ENCODE data around the gene KRT76.

The KRT76 gene

GRCh38 chr12:52800259-52800917 is 23.2 kb upstream of the KRT76 start:
- Histone ChIP-seq H3K27ac (ENCODE audit: low read length) (no peak overlapping the region), H4K20me1 (ENCODE audit: insufficient read depth, low read length) (0 out of 2 replicates have a peak, but pooled peaks cover 2% of the 10 kb centered on the region), H3K4me1 (ENCODE audit: insufficient read depth, low read length) (no peaks in the 10 kb centered on the region), H3K79me2 (ENCODE audit: insufficient read depth, low read length) (no peaks in the 10 kb centered on the region), H3K9ac (ENCODE audit: low read depth, low read length) (no peak overlapping the region), H3K27me3 (ENCODE audit: insufficient read depth, low read length, poor library complexity) (no peaks in the 10 kb centered on the region), H3K9me3 (ENCODE audit: insufficient read depth, low read length, severe bottlenecking) (no peaks in the 10 kb centered on the region), H3K36me3 (ENCODE audit: insufficient read depth, low read length) (no peaks in the 10 kb centered on the region), H3K4me3 (ENCODE audit: low read depth in 1 of 2, low read length in 2 of 2) (no peak overlapping the region), H3K4me2 (ENCODE audit: insufficient read depth, low read length) (no peak overlapping the region), H2AFZ (ENCODE audit: low read depth, low read length) (no peak overlapping the region)
- no peak for TF ChIP-seq CTCF (IDR thresholded peaks at IDR 0.05; ENCODE audit: borderline replicate concordance, extremely low read depth, low read length, poor library complexity, severe bottlenecking)
- TF ChIP-seq EZH2 (IDR thresholded peaks at IDR 0.05; ENCODE audit: borderline replicate concordance, low read depth, low read length, severe bottlenecking) = no peak
- DNase-seq (no peak), ATAC-seq (ENCODE audit: insufficient read depth, low read depth) (no peak)

- Histone ChIP-seq H2AFZ (ENCODE audit: low read depth, low read length) (no peak overlapping the region), H3K4me3 (ENCODE audit: low read depth in 1 of 2, low read length in 2 of 2) (no peak overlapping the region), H3K27me3 (ENCODE audit: insufficient read depth, low read length, poor library complexity) (no peaks in the 10 kb centered on the region), H3K9me3 (ENCODE audit: insufficient read depth, low read length, severe bottlenecking) (no peaks in the 10 kb centered on the region), H3K4me2 (ENCODE audit: insufficient read depth, low read length) (no peak overlapping the region), H3K79me2 (ENCODE audit: insufficient read depth, low read length) (no peaks in the 10 kb centered on the region), H4K20me1 (ENCODE audit: insufficient read depth, low read length) (0 out of 2 replicates have a peak, but pooled peaks cover 2% of the 10 kb centered on the region), H3K9ac (ENCODE audit: low read depth, low read length) (no peak overlapping the region), H3K27ac (ENCODE audit: low read length) (no peak overlapping the region), H3K4me1 (ENCODE audit: insufficient read depth, low read length) (no peaks in the 10 kb centered on the region), H3K36me3 (ENCODE audit: insufficient read depth, low read length) (no peaks in the 10 kb centered on the region)
- no peak for TF ChIP-seq EZH2 (IDR thresholded peaks at IDR 0.05; ENCODE audit: borderline replicate concordance, low read depth, low read length, severe bottlenecking)
- no peak for TF ChIP-seq CTCF (IDR thresholded peaks at IDR 0.05; ENCODE audit: borderline replicate concordance, extremely low read depth, low read length, poor library complexity, severe bottlenecking)
- ATAC-seq (ENCODE audit: insufficient read depth, low read depth) (no peak), DNase-seq (no peak)
These were observed 22.5 kb upstream of the KRT76 start for GRCh38 chr12:52799505-52800211.

- Histone ChIP-seq H2AFZ (ENCODE audit: low read depth, low read length) (no peak overlapping the region), H3K4me1 (ENCODE audit: insufficient read depth, low read length) (no peaks in the 10 kb centered on the region), H4K20me1 (ENCODE audit: insufficient read depth, low read length) (0 out of 2 replicates have a peak, but pooled peaks cover 2% of the 10 kb centered on the region), H3K4me2 (ENCODE audit: insufficient read depth, low read length) (no peak overlapping the region), H3K4me3 (ENCODE audit: low read depth in 1 of 2, low read length in 2 of 2) (no peak overlapping the region), H3K27ac (ENCODE audit: low read length) (no peak overlapping the region), H3K27me3 (ENCODE audit: insufficient read depth, low read length, poor library complexity) (no peaks in the 10 kb centered on the region), H3K9me3 (ENCODE audit: insufficient read depth, low read length, severe bottlenecking) (no peaks in the 10 kb centered on the region), H3K36me3 (ENCODE audit: insufficient read depth, low read length) (no peaks in the 10 kb centered on the region), H3K9ac (ENCODE audit: low read depth, low read length) (no peak overlapping the region), H3K79me2 (ENCODE audit: insufficient read depth, low read length) (no peaks in the 10 kb centered on the region)
- ATAC-seq (ENCODE audit: insufficient read depth, low read depth) = no peak
- TF ChIP-seq EZH2 (IDR thresholded peaks at IDR 0.05; ENCODE audit: borderline replicate concordance, low read depth, low read length, severe bottlenecking) = no peak
- no peak for TF ChIP-seq CTCF (IDR thresholded peaks at IDR 0.05; ENCODE audit: borderline replicate concordance, extremely low read depth, low read length, poor library complexity, severe bottlenecking)
- no peak for DNase-seq
These were observed 21.7 kb upstream of the KRT76 start for GRCh38 chr12:52798671-52799504.

Data from DND-41 (cell line).